Suprapubic skin (tissue), 4 donors: ENCODE results near the gene TUBB2A.
"Not testable (repeated sequence)": the region's sequence is repeated elsewhere in the genome, so short reads cannot be mapped to it uniquely, and the experiment has no call there.

ENCODE experiments used
- POLR2A ChIP-seq, 2 donors: fragments of 450-650 bp; IDR thresholded peaks; one replicate each; pipeline ENCODE4 v1.6.1; 2017; ENCODE audit warnings: antibody characterized with exemption in 2 of 2, mild to moderate bottlenecking in 2 of 2, moderate library complexity in 2 of 2
- POLR2AphosphoS5 ChIP-seq, 3 donors: sonication (generic); formaldehyde crosslinking; IDR thresholded peaks; one replicate each; pipeline ENCODE4 v1.6.1; 2017; ENCODE audit warnings: antibody characterized with exemption in 3 of 3
- TF ChIP-seq, protein P1 (sequence below), 2 donors: fragments of 200-600 bp in 1 of 2; fragments of 450-650 bp in 1 of 2; sonication (generic) in 1 of 2; IDR thresholded peaks; one replicate each; pipeline ENCODE4 v1.5.1; 2016 to 2019; ENCODE audit warnings: antibody characterized with exemption in 2 of 2, mild to moderate bottlenecking in 1 of 2, moderate library complexity in 1 of 2

DNA sequence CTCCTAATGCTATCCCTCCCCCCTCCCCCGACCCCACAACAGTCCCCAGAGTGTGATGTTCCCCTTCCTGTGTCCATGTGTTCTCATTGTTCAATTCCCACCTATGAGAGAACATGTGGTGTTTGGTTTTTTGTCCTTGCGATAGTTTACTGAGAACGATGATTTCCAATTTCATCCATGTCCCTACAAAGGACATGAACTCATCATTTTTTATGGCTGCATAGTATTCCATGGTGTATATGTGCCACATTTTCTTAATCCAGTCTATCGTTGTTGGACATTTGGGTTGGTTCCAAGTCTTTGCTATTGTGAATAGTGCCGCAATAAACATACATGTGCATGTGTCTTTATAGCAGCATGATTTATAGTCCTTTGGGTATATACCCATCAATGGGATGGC is 40.4 kb upstream of the TUBB2A start:
- not testable (repeated sequence) for TF ChIP-seq POLR2A, POLR2AphosphoS5 (IDR thresholded peaks at IDR 0.05)
- TF ChIP-seq, protein P1, sequence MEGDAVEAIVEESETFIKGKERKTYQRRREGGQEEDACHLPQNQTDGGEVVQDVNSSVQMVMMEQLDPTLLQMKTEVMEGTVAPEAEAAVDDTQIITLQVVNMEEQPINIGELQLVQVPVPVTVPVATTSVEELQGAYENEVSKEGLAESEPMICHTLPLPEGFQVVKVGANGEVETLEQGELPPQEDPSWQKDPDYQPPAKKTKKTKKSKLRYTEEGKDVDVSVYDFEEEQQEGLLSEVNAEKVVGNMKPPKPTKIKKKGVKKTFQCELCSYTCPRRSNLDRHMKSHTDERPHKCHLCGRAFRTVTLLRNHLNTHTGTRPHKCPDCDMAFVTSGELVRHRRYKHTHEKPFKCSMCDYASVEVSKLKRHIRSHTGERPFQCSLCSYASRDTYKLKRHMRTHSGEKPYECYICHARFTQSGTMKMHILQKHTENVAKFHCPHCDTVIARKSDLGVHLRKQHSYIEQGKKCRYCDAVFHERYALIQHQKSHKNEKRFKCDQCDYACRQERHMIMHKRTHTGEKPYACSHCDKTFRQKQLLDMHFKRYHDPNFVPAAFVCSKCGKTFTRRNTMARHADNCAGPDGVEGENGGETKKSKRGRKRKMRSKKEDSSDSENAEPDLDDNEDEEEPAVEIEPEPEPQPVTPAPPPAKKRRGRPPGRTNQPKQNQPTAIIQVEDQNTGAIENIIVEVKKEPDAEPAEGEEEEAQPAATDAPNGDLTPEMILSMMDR (IDR thresholded peaks at IDR 0.05) = not testable (repeated sequence)
